IPS-18a (cell line): ENCODE results near the gene ADNP.
A peak's percentile ranks its signal among the peaks of the same experiment; 100 is the strongest.

ENCODE experiments used
- H3K27ac ChIP-seq: one replicate; pipeline ENCODE4 v1.5.1; 2013; ENCODE audit warnings: low read length
- H3K27me3 ChIP-seq: one replicate; pipeline ENCODE4 v1.6.1; 2013; ENCODE audit warnings: mild to moderate bottlenecking, low read length; ENCODE audit not compliant: control insufficient read depth, insufficient read depth
- H3K36me3 ChIP-seq: one replicate; pipeline ENCODE4 v1.6.1; 2013; ENCODE audit warnings: low read depth, low read length; ENCODE audit not compliant: control insufficient read depth
- H3K4me1 ChIP-seq: one replicate; pipeline ENCODE4 v1.6.1; 2013; ENCODE audit warnings: low read depth, low read length; ENCODE audit not compliant: control insufficient read depth
- H3K4me3 ChIP-seq: one replicate; pipeline ENCODE4 v1.5.1; 2013; ENCODE audit warnings: low read length
- H3K9ac ChIP-seq: one replicate; pipeline ENCODE4 v1.6.1; 2013; ENCODE audit warnings: mild to moderate bottlenecking, low read length, moderate library complexity
- H3K9me3 ChIP-seq: one replicate; pipeline ENCODE4 v1.6.1; 2013; ENCODE audit warnings: low read depth, low read length; ENCODE audit not compliant: control insufficient read depth

Gene ADNP

DNA sequence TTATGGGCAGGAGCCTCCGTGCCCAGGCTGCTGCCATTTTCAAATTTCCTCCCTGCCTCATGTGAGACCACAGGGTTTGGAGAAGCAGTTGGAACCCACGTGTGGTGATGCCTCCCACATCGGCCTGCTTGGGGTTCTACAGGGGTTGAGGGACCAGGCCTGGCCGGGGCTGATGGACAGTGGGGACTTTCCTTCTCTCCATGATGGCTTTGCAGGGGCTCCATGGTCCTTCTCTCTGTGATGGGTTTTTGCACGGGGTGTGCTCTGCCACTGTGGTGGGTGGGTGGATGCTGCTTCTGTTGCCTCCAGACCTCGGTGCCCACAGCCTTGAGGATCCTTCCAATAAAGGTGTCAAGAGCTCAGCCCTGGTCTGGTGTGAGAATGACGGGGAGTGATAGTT lies 54.4 kb downstream of the ADNP start:
- no peak overlapping the region for H3K9ac ChIP-seq

DNA sequence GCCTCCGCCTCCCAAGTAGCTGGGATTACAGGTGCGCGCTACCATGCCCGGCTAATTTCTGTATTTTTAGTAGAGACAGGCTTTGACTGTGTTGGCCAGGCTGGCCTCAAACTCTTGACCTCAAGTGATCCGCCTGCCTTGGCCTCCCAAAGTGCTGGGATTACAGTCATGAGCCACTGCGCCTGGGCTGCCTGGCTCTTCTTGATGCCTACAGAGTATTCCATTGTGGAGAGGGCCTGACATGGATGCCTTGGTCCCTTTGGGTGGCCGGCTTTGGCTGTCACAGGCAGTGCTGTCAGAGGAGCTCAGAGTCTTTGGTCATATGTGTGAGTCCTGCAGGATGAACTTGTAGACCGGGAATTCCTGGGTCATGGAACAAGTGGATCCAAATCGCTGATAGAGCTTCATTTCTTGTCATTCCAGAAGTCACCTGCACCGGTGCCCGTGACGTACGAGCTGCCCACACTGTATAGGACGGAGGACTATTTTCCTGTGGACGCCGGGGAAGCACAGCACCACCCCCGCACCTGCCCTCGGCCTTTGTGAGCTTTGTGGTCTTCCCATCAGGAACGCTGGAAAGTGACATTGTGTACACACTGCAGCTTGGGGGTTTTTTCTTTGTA lies 55.1 kb downstream of the ADNP start:
- Histone ChIP-seq H3K4me1 (peaks cover 7% of the 10 kb centered on the region), H3K9me3 (no peaks in the 10 kb centered on the region), H3K27me3 (no peaks in the 10 kb centered on the region), H3K9ac (no peak overlapping the region), H3K36me3 (no peaks in the 10 kb centered on the region), H3K4me3 (no peak overlapping the region), H3K27ac (no peak overlapping the region)

More for the DNA sequence above, 54.4 kb downstream of the ADNP start:
- Histone ChIP-seq H3K4me1 (peaks cover under 1% of the 10 kb centered on the region), H3K4me3 (no peak overlapping the region), H3K27me3 (no peaks in the 10 kb centered on the region), H3K9me3 (no peaks in the 10 kb centered on the region), H3K27ac (no peak overlapping the region), H3K36me3 (no peaks in the 10 kb centered on the region)

DNA sequence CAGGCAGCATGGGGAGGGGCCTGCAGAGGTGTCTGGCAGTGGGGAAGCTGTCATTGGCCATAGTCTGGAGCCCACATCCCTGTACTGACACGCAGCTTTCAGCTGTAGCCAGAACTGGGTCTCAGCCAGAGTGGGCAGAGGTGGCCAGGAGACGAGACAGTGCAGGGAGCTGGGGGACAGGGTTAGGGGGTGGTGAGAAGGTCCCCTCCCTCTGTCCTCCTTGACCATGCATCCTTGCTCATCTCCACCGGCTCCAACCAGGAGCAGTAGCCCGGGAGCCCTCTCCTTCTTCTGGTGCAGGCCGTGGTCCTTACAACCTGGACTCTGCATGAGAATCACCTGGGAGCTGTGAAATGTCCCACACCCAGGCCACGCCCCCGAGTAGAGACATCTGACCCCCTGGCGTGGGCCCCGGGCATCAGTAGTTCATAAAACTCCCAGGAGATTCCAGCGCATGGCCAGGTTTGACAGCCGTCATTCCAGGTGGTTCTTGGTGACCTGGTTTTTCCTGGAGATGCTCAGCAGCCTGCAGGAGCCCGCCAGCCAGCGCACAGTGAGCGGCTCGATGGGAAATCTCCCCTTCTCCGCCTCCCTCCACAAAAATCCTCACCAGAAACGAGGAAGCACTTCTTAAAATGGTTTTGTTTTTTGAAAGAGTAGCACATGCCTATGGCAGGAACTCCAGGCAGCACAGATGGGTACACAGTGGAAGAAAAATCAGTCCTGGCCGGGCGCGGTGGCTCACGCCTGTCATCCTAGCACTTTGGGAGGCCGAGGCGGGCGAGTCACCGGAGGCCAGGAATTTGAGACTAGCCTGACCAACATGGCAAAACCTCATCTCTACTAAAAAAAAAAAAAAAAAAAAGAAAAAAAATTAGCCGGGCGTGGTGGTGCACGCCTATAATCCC lies 56.2 kb downstream of the ADNP start:
- H3K9ac ChIP-seq: no peak overlapping the region
- no peak overlapping the region for H3K27ac ChIP-seq
- no peak overlapping the region for H3K4me3 ChIP-seq
- no peaks in the 10 kb centered on the region for H3K27me3 ChIP-seq
- no peaks in the 10 kb centered on the region for H3K9me3 ChIP-seq
- H3K4me1 ChIP-seq: peaks cover 15% of the 10 kb centered on the region
- no peaks in the 10 kb centered on the region for H3K36me3 ChIP-seq

DNA sequence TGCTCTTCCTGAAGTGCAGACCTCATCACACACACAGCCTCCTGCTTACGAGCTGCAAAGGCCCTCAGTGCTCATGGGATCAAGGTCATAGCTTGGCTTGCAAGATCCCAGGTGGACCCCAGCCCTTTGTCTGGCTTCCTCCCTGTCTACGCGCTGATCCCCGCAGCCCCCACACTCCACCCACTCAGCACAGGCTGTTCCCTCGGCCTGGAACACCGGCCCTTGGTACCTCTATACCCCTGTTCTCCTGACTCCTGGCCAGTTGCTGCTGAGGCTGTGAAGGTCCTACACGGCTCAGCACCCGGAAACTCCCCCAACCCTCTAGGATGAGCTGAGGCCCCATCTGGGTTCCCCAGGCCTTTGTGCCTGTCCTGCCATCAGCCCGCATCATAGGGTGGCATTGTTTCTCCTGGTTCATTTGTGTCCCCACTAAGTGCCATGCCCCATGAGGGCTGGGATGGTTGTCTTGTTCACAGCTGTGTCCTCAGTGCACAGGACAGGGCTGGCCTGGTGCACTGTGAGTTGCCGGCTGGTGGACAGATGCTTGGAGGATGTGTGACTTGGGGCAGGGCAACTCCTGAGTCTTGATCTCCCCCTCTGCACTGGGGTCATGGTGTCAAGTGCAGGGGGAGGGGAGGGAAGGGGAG lies 57.0 kb downstream of the ADNP start:
- no peak overlapping the region for H3K27ac ChIP-seq
- H3K4me3 ChIP-seq: no peak overlapping the region
- H3K4me1 ChIP-seq: peaks cover 17% of the 10 kb centered on the region
- H3K27me3 ChIP-seq: no peaks in the 10 kb centered on the region
- no peak overlapping the region for H3K9ac ChIP-seq
- H3K9me3 ChIP-seq: no peaks in the 10 kb centered on the region
- H3K36me3 ChIP-seq: no peaks in the 10 kb centered on the region

DNA sequence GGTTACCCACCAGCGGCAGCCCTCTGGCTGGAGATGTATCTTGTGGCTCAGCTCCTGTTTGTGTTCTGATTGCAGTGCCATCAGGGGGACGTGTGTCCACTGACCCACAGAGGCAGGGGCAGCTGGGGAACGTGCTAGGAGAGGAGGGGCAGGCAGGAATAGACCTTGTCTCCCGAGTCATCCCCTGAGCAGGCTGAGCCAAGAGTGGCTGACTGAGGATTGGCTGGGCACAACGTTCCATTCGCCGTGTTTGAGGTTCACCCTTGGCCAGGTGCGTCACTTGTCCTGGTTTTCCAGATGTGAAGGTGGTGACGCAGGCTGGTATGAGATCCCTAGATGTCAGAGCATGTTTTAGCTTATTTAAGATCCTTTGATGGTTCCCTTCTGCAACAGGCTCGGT lies 57.7 kb downstream of the ADNP start:
- Histone ChIP-seq H3K36me3 (no peaks in the 10 kb centered on the region), H3K9me3 (no peaks in the 10 kb centered on the region), H3K4me3 (no peak overlapping the region), H3K27ac (no peak overlapping the region), H3K4me1 (peaks cover 17% of the 10 kb centered on the region), H3K9ac (no peak overlapping the region), H3K27me3 (no peaks in the 10 kb centered on the region)

DNA sequence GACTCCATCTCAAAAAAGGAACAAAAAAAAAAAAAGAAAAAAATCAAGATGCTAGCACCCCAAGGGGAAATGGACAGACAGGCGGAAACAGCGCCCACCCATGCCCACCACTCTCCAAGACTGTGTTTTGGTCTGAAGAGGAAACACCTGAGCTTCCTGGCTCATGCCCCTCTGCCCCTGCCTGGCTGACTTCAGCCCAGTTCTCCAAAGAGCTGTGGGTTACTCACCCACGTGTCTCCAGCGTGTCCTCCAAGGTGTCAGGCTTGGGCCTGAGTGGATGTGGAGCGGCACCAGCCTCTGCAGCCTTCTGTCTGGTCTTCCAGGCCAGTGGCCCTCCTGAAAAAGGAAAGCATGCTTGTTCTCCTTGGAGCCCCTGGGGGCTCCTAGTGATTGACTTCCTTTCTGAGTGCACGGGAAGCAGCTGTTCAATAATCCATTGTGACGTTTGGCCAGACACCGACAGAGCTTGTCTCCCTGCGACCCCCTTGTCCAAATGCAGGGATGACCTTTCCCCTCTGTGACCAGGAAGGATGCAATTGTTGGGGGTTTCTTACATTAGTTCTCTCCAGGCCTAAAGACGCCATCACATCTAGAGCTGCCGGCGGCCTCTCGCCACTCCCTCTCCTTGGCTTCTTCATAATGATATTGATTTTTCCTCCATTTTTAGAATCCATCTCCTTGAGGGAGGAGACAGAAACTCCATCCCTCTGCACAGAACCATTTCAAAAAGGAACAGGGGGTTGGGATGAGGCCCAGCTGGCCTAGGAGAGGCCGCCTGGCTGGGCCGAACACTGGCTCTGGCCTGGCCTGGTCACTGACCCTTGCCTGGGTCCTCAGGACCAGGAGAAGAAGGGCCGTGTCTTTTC lies 58.4 kb downstream of the ADNP start:
- Histone ChIP-seq H3K4me1 (peaks cover 17% of the 10 kb centered on the region), H3K27me3 (no peaks in the 10 kb centered on the region), H3K4me3 (no peak overlapping the region), H3K36me3 (no peaks in the 10 kb centered on the region), H3K9me3 (no peaks in the 10 kb centered on the region), H3K27ac (no peak overlapping the region), H3K9ac (no peak overlapping the region)

DNA sequence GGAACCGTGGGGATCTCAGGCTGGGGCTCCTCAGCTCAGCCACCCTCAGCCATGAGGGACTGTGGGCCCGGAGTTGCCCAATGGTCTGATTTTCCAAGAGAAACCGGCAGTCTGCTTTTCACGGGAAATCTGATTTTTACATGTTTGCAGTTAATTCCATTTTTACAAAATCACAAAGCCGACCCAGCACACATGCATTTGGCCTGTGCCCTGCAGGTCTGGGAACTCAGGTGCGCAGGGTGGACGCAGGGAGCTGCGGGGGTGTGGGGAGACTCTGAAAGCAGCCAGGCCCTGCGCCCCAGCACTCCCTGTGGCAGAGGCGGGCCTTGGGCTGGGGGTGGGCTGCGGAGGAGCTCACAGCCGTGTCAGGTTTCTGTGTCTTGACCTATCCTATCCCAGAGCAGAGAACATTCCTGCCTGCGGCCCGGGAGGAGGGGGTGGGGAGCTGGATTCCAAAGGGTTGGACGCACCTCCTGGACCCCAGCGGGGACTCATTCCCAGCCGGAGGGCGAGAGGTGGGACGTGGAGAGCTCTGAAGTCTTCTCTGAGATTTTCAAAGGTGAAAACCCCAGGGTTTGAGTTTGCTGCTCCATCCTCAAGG lies 60.6 kb downstream of the ADNP start:
- Histone ChIP-seq H3K27ac (peak overlapping the region; percentile 82), H3K4me3 (peak overlapping the region; percentile 58), H3K4me1 (peaks cover 17% of the 10 kb centered on the region), H3K36me3 (no peaks in the 10 kb centered on the region), H3K9me3 (no peaks in the 10 kb centered on the region), H3K27me3 (no peaks in the 10 kb centered on the region), H3K9ac (peak overlapping the region; percentile 62)

DNA sequence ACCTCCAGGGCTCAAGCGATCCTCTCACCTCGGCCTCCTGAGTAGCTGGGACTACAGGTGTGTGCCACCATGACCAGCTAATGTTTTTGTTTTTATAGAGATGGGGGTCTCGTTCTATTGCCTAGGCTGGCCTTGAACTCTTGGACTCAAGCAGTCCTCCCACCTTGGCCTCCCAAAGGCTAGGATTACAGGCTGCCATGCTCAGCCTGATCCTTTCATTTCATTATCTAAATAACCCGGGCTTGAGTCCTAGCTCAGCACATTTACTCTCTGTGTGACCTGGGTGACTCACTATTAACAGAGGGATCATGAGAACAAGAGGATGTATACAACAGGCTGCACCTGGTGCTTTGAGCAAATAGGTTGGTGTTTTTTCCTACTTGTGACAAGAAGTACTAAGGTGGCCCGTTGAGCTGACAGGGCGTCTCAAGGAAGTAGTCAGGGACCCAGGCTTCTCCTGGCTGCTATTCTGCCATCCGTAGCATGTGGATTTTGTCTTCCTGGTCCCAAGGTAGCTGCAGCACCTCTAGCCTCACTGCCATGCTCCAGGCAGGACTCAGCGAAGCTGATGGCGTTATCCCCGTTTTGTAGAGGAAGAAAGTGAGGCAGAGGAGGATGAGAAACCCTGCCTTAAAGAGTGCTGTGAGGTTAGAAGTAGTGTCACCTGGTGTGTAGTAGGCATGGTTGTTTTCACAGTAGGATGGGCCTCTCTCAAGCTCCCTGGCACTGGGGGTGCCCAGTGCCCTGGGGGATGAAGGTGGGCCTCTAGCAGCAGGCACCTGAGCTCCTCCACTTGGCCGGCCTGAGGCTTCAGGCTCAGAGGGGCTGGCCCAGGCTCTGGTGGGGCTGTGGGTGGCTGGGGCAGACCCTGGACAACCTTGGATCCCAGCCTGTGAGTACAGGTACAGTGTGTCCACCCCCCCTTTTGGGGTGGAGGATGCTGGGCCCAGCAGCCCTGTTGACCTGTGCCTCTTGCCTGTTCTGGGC lies 62.4 kb downstream of the ADNP start:
- H3K27ac ChIP-seq: no peak overlapping the region
- no peaks in the 10 kb centered on the region for H3K9me3 ChIP-seq
- no peak overlapping the region for H3K9ac ChIP-seq

DNA sequence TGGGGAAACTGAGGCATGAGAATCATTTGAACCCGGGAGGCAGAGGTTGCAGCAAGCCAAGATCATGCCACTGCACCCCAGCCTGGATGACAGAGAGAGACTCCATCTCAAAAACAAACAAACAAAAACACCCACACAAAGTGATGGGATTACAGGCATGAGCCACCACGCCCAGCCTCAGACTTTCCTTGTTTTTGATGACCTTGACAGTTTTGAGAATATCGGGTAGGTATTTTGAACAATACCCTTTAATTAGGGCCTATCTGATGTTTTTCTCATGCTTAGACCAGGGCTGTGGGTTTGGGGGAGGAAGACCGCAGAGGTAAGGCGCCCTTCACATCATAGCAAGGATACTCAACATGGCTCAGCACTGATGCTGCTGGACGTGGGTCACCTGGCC lies 63.4 kb downstream of the ADNP start:
- Histone ChIP-seq H3K9ac (no peak overlapping the region), H3K4me1 (peaks cover 21% of the 10 kb centered on the region), H3K9me3 (no peaks in the 10 kb centered on the region), H3K27ac (no peak overlapping the region), H3K4me3 (no peak overlapping the region), H3K27me3 (no peaks in the 10 kb centered on the region), H3K36me3 (no peaks in the 10 kb centered on the region)

More for the DNA sequence above, 62.4 kb downstream of the ADNP start:
- no peak overlapping the region for H3K4me3 ChIP-seq
- H3K27me3 ChIP-seq: no peaks in the 10 kb centered on the region
- H3K36me3 ChIP-seq: no peaks in the 10 kb centered on the region
- peaks cover 21% of the 10 kb centered on the region for H3K4me1 ChIP-seq

DNA sequence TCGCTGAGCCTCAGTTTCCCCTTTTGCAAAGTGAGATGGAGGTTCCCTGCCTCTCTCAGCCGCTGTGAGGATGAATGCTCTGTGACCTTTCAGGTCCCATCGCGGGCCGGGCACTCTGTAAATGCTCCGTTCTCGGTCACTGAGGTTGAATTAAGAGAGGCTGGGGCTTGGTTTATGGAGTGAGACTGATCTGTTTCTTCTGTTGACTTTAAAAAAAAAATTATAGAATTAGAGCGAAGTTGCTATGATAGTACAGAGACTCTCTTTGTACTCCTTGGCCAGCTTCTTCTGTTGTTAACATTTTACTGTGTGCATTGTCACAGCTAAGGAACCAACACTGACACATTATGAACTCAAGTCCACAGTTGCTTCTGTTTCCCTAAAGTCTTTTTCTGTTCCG lies 64.4 kb downstream of the ADNP start:
- peaks cover 20% of the 10 kb centered on the region for H3K4me1 ChIP-seq
- no peak overlapping the region for H3K27ac ChIP-seq
- H3K4me3 ChIP-seq: no peak overlapping the region
- no peaks in the 10 kb centered on the region for H3K36me3 ChIP-seq
- no peak overlapping the region for H3K9ac ChIP-seq
- no peaks in the 10 kb centered on the region for H3K27me3 ChIP-seq
- H3K9me3 ChIP-seq: no peaks in the 10 kb centered on the region
